Measurements from ENCODE around the gene ACTRT2. TPM values are rescaled to one million over a fixed set of nuclear protein-coding genes. Genes with fewer than 3 reads are reported as not detected.
A peak's percentile ranks its signal among the peaks of the same experiment; 100 is the strongest.

The ACTRT2 gene
- total RNA-seq, 1 donor from 2014 or later: not detected

DNA sequence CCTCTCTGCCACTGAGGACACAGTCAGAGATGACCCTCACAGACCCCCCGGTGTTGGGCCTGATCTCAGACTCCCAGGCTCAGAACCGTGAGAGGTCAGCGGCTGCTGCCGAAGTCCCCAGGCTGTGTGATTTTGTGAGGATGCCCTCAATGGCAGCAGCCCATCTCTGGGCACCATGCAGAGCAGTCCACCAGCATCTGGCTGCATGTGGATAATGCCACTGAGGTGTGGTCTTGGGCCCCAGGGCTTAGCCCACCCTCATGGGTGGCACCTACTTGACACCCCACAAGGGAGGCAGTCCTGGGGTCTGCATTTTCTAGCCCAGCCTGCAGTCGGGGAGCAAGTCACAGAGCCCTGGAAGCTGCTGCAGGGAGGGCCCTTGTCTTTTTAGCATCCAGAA is 5.5 kb upstream of the ACTRT2 start:
- no peaks in the 10 kb centered on the region for H3K36me3 ChIP-seq
- DNase-seq: peak; percentile 1
- no peak overlapping the region for H3K4me3 ChIP-seq
- TF ChIP-seq, protein P1, sequence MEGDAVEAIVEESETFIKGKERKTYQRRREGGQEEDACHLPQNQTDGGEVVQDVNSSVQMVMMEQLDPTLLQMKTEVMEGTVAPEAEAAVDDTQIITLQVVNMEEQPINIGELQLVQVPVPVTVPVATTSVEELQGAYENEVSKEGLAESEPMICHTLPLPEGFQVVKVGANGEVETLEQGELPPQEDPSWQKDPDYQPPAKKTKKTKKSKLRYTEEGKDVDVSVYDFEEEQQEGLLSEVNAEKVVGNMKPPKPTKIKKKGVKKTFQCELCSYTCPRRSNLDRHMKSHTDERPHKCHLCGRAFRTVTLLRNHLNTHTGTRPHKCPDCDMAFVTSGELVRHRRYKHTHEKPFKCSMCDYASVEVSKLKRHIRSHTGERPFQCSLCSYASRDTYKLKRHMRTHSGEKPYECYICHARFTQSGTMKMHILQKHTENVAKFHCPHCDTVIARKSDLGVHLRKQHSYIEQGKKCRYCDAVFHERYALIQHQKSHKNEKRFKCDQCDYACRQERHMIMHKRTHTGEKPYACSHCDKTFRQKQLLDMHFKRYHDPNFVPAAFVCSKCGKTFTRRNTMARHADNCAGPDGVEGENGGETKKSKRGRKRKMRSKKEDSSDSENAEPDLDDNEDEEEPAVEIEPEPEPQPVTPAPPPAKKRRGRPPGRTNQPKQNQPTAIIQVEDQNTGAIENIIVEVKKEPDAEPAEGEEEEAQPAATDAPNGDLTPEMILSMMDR (IDR thresholded peaks at IDR 0.05; ENCODE audit: borderline replicate concordance): no peak
- no peak overlapping the region for H3K27ac ChIP-seq (replicated peaks)
- H3K4me1 ChIP-seq: no peaks in the 10 kb centered on the region
- H3K9me3 ChIP-seq (replicated peaks): no peaks in the 10 kb centered on the region
- intact Hi-C loops (cut with micrococcal nuclease): no loop called here
- H3K27me3 ChIP-seq (ENCODE audit: low read depth): peaks cover 78% of the 10 kb centered on the region

DNA sequence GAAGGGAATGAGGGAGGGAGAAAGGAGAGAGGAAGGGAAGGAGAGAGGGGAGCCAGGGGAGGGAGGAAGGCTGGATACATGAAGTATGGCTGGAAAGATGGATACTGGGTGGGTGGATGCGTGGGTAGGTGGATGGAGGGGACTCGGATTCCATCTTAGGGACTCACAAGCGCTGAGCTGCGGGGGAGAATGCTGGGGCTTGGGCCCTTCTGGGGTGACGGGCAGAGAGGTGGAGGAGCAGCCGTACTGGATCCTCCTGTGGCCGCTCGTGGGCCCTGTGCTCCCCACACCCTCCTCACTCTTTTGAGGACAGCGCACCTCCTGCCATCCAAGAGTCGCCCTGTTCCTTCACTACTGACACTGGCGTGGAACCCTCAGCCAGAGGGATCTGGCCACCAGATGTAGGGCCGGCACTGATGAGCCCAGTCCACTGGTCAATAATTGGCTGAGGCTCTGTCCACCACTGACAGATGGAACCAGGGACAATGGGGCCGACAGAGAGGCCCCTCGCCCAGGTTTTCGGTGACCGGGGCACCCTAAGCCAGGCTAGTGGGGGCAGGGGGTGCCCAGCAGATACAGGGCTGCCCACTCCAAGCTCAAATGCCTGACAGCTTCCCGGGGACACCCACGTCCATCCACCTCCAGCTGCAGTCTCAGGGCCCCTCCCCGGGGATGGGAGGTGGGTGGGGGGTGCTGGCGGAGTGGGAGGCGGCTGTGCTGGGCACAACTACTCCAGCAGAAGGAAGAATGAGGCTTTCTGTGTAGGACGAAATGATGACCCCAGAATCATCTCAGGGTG is 4.4 kb upstream of the ACTRT2 start:
- TF ChIP-seq, protein P1 (IDR thresholded peaks at IDR 0.05; ENCODE audit: borderline replicate concordance): no peak
- no peak overlapping the region for H3K27ac ChIP-seq (replicated peaks)
- no peak overlapping the region for H3K4me3 ChIP-seq
- H3K9me3 ChIP-seq (replicated peaks): no peaks in the 10 kb centered on the region
- peak; percentile 3 for DNase-seq
- H3K4me1 ChIP-seq: no peaks in the 10 kb centered on the region
- intact Hi-C loops (cut with micrococcal nuclease): no loop called here
- H3K36me3 ChIP-seq: no peaks in the 10 kb centered on the region
- H3K27me3 ChIP-seq (ENCODE audit: low read depth): peaks cover 69% of the 10 kb centered on the region

DNA sequence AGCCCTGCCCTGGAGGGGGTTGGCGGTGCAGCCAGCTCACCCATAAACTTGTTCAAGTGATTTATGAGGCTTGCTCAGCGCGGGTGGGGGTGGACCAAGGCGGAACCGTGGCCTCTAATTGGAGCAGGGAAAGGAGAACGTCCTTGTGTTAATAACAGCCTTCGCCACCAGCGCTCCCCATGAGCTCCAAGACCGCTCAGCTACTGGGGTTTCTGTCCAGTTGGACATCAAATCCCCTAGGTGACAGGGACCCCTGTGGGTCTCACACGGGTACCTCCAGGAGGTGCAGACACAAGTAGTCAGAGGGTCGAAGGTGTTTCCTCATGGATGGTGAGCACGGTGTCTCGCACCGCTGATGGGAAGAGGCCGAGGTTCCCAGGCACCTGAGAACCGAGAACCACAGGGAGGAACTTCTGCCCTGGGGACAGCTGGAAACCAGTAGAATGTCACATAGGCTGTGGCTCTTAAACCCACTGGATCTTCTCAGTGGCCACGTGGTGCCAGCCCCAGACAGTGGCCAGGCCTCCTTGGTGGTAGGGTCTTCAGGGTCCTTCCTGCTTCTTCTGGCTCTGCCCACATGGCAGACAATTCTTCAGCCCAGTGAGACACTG is 3.7 kb upstream of the ACTRT2 start:
- Histone ChIP-seq H3K9me3 (replicated peaks) (no peaks in the 10 kb centered on the region), H3K27me3 (ENCODE audit: low read depth) (peaks cover 65% of the 10 kb centered on the region), H3K27ac (replicated peaks) (no peak overlapping the region), H3K4me1 (no peaks in the 10 kb centered on the region), H3K36me3 (no peaks in the 10 kb centered on the region), H3K4me3 (no peak overlapping the region)
- TF ChIP-seq, protein P1 (IDR thresholded peaks at IDR 0.05; ENCODE audit: borderline replicate concordance): no peak
- peak; percentile 1 for DNase-seq
- intact Hi-C loops (cut with micrococcal nuclease): no loop called here

DNA sequence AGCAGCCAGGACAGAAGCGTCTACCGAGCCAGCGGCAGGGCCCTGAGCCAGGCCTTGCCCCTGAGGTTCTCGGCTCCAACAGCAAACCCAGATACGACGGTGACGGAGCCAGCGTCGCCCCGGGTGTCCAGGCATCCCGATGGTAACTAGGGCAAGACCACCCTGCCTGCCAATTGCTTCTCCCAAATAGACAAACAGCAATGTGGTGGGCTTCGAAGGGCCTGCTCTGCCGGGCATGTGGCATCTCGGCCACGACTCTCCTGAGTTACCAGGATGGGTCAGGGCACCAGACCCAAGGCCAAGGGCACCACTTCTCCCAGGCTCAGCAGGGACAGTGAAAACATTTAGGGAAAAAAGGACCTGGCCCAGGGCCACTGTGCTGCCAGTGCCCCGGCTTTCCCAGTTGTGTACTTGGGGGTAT is 3.2 kb upstream of the ACTRT2 start:
- Histone ChIP-seq H3K36me3 (no peaks in the 10 kb centered on the region), H3K27me3 (ENCODE audit: low read depth) (peaks cover 60% of the 10 kb centered on the region), H3K4me3 (no peak overlapping the region), H3K9me3 (replicated peaks) (no peaks in the 10 kb centered on the region), H3K4me1 (no peaks in the 10 kb centered on the region), H3K27ac (replicated peaks) (no peak overlapping the region)
- intact Hi-C loops (cut with micrococcal nuclease): no loop called here
- peak; percentile 7 for DNase-seq
- TF ChIP-seq, protein P1 (IDR thresholded peaks at IDR 0.05; ENCODE audit: borderline replicate concordance): no peak

DNA sequence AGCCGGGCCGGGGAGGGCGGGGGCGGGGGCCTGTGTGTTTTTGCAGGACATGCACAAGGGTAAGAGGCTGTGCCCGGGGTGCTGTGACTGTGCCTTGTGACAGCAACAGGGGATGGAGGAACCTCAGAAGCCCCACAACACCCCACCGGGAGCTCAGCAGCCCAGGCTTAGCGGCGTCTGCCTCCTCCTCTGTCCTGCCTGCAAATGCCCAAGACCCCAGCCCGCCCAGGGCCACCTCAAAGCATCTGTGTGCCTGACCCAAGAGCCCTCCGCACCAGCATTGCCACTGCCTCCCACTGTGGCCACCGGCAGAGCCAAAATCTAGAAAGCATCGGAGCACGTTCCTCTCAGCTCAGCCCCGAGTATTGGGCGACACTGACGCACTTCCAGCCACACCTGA is 2.7 kb upstream of the ACTRT2 start:
- Histone ChIP-seq H3K4me3 (no peak overlapping the region), H3K36me3 (no peaks in the 10 kb centered on the region), H3K27me3 (ENCODE audit: low read depth) (peaks cover 54% of the 10 kb centered on the region), H3K4me1 (no peaks in the 10 kb centered on the region), H3K9me3 (replicated peaks) (no peaks in the 10 kb centered on the region), H3K27ac (replicated peaks) (no peak overlapping the region)
- TF ChIP-seq, protein P1 (IDR thresholded peaks at IDR 0.05; ENCODE audit: borderline replicate concordance): no peak
- DNase-seq: peak; percentile 6
- intact Hi-C loops (cut with micrococcal nuclease): no loop called here

All from left ventricle myocardium inferior (tissue), 1 donor.